Measurements from ENCODE around the gene PSAP. TPM values are rescaled to one million over a fixed set of nuclear protein-coding genes. Genes with fewer than 3 reads are reported as not detected.

The PSAP gene
- total RNA-seq (2022; extraction: Qiagen RNA extraction): 775 to 988 TPM (median 873 TPM) in 5 replicates

DNA sequence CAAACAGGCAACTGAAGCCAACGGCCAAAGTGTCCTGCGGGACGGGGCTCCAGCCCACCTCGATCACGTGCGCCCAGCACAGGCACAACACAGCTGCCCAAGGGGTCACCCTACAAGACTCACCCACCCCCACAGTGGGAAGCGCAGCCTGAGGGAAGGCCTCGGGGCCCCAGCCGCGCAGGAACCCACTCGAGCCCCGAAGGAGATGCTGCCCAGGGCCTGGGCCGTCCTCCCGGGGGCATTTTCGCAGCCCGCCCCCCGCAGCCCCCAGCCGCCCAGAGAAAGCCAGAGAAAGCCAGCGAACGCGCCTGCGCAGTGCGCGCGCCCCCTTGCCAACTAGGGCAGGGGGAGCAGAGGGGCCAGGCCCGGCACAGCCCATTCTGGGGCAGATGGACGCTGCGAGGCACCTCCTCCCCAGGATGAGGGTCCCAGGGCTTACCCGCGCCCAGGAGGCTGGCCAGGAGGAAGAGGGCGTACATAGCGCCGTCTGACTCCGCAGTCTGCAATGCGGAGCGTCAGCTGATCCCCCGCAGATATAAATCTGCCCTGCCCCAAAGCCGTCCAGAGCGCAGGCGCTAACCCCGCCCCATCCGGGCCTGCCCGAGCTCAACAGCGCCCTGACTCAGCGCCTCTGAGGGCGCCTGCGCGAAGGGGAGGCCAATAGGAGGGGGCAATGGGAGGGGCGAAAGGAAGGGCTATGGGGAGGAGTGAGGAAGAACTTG is at the start of gene PSAP:
PSAP (minus strand) TSS at position 509 of the 722 bp plus-strand sequence; CDS start at position 479, 30 bp downstream.

DNA sequence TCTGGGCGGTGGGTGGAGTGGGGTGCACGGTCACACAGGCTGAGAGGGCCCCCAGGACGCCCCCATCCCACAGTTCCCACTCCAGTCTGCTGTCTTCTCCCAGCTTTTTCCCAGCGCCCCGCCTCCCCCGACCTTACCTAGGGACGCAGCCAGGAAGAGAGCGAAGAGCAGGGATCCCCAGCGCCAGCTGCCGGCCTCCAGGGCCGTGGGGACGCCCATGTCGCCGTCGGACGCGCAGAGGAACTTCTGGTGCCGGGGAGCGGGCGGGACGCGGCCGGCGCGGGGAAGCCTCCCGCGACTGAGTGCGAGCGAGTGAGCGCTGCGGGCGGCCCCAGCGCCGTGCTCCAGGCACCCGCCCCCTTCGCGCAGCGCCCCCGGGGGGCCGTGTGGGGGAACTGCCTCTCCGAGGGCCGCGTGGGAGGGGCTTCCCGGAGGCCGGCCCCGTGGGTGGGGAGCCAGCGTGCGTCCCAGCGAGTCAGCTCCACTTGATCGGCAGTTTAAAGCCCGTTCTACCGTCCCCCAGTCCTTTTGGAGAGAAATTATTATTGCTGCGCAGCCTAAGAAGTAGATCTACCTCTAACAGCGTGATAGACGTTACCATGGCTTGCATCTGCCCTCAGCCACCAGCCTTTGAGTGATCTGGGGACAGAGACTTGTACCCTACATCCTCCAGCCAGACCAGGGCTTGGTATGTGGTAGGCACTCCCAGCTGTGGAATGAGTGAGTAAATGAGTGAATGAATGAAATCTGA is 77.7 kb downstream of the PSAP start, which contains the start of gene VSIR:
VSIR (minus strand) TSS at position 300 of the 751 bp plus-strand sequence; CDS start at position 219, 81 bp downstream.

Other genes with a start within 250 kb of the PSAP start
- gene C10orf105, start 131.5 kb downstream of the PSAP start, total RNA-seq (2022; extraction: Qiagen RNA extraction): not detected in 5 replicates
- gene VSIR, start 77.7 kb downstream of the PSAP start, total RNA-seq (2022; extraction: Qiagen RNA extraction): 26.3 to 38.8 TPM (median 33.7 TPM) in 5 replicates
- gene CHST3, start 113.1 kb upstream of the PSAP start, total RNA-seq (2022; extraction: Qiagen RNA extraction): 41.1 to 53.7 TPM (median 47.1 TPM) in 5 replicates
- gene SPOCK2, start 237.3 kb upstream of the PSAP start, total RNA-seq (2022; extraction: Qiagen RNA extraction): 0.29 to 0.69 TPM (median 0.45 TPM) in 5 replicates